IMR-90 (cell line): ENCODE data around the gene RNF41. TPM values are rescaled to one million over a fixed set of nuclear protein-coding genes. Genes with fewer than 3 reads are reported as not detected.

ENCODE experiments used
- CHD1 ChIP-seq: IDR thresholded peaks from 2 replicates; pipeline ENCODE4 v1.6.1; 2012; ENCODE audit warnings: low read depth, low read length, improper control_type of control experiment
- MAZ ChIP-seq: IDR thresholded peaks from 2 replicates; pipeline ENCODE4 v1.6.1; 2012; ENCODE audit warnings: low read depth, mild to moderate bottlenecking, low read length, improper control_type of control experiment, moderate library complexity, borderline replicate concordance
- polyA plus RNA-seq, 3 experiments: library from polyadenylated mRNA; depleted of rRNA; stranded (reverse); fragments of >200 nt; gene quantifications; 2 replicates each; pipeline ENCODE4 v1.2.3, GENCODE V29; 2012; ENCODE audit warnings: low replicate concordance in 1 of 3
- total RNA-seq: library from RNA; depleted of rRNA; stranded (reverse); fragments of >200 nt; gene quantifications from 2 replicates; pipeline ENCODE4 v1.2.3, GENCODE V29; 2012
- TF ChIP-seq, protein P1 (sequence below): conservative IDR thresholded peaks from 2 replicates; pipeline ENCODE4 v1.5.1; 2012; ENCODE audit warnings: mild to moderate bottlenecking, low read depth, low read length, improper control_type of control experiment

The RNF41 gene
- total and polyA plus RNA-seq, 2 of the 4 experiments (the other 2 are of a cell fraction), result 112 to 272 TPM

DNA sequence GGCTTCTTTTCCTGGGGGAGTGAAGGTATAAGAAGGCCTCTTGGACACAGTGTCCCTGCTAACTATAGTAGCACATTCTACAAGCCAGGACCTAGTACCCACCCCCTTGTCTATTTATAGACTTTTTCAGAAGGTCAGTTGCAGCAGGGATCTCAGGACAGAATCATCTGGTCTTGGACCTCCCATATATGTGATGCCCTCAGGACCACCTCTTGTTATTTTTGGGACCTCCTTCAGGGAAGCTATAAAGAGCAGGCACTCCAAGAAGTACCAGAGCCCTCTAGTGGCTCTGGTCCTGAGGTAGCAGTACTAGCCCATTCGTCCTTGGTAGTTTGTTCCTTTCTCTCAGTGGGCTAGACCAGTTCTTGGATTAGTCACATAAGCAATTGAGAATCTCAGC lies 49.3 kb upstream of the RNF41 start (continued):
- no peak for TF ChIP-seq MAZ
- no peak for TF ChIP-seq CHD1
- TF ChIP-seq, protein P1, sequence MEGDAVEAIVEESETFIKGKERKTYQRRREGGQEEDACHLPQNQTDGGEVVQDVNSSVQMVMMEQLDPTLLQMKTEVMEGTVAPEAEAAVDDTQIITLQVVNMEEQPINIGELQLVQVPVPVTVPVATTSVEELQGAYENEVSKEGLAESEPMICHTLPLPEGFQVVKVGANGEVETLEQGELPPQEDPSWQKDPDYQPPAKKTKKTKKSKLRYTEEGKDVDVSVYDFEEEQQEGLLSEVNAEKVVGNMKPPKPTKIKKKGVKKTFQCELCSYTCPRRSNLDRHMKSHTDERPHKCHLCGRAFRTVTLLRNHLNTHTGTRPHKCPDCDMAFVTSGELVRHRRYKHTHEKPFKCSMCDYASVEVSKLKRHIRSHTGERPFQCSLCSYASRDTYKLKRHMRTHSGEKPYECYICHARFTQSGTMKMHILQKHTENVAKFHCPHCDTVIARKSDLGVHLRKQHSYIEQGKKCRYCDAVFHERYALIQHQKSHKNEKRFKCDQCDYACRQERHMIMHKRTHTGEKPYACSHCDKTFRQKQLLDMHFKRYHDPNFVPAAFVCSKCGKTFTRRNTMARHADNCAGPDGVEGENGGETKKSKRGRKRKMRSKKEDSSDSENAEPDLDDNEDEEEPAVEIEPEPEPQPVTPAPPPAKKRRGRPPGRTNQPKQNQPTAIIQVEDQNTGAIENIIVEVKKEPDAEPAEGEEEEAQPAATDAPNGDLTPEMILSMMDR, result peak; percentile 44
